ENCODE measurements around the gene TMF1. TPM values are rescaled to one million over a fixed set of nuclear protein-coding genes. Genes with fewer than 3 reads are reported as not detected.

TMF1 gene, protein sequence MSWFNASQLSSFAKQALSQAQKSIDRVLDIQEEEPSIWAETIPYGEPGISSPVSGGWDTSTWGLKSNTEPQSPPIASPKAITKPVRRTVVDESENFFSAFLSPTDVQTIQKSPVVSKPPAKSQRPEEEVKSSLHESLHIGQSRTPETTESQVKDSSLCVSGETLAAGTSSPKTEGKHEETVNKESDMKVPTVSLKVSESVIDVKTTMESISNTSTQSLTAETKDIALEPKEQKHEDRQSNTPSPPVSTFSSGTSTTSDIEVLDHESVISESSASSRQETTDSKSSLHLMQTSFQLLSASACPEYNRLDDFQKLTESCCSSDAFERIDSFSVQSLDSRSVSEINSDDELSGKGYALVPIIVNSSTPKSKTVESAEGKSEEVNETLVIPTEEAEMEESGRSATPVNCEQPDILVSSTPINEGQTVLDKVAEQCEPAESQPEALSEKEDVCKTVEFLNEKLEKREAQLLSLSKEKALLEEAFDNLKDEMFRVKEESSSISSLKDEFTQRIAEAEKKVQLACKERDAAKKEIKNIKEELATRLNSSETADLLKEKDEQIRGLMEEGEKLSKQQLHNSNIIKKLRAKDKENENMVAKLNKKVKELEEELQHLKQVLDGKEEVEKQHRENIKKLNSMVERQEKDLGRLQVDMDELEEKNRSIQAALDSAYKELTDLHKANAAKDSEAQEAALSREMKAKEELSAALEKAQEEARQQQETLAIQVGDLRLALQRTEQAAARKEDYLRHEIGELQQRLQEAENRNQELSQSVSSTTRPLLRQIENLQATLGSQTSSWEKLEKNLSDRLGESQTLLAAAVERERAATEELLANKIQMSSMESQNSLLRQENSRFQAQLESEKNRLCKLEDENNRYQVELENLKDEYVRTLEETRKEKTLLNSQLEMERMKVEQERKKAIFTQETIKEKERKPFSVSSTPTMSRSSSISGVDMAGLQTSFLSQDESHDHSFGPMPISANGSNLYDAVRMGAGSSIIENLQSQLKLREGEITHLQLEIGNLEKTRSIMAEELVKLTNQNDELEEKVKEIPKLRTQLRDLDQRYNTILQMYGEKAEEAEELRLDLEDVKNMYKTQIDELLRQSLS
- 10 to 100 TPM; 24.8 to 50.5 (median 40.1) TPM for total RNA-seq

DNA sequence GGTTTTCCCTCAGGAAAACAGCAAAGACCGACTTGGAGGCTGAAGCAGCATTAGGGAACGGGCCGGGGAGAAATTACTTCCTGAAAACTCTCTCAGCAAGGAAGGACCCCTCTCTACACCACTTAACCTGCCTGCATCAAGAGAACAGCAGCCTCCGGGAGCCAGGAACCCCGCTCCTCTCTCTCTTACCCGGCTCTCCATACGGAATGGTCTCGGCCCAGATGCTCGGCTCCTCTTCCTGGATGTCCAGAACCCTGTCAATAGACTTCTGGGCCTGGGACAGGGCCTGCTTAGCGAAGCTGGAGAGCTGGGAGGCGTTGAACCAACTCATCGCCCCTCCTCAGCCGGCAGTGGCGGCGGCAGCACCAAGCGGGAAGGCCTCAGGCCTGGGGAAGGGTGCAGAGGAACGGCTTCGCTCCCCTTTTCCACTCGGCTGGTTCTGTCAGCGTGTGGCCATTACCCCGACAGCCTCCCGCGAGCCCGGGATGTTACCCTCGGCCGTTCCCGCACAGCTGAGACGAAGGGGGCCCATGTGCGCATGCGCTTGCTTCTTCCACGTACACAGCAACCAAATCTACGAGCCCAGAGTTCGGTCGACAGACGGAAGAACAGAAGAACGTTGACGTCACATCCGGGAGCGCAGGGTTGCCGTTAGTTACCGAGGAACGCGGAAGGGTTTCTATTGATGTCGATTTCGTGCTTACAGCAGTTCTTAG, at the start of gene TMF1:
TMF1 (minus strand) TSS at position 578 of the 716 bp plus-strand sequence; CDS start at position 331, 247 bp downstream.
- Histone ChIP-seq H3K4me1 (replicated peaks in 1 of 2) (peaks cover 6 to 23% of the 10 kb centered on the region in 2 donors), H3K4me3 (peak within 1 kb of the TSS; percentile 65 to 94 (median 79)), H3K27ac (peak within 1 kb of the TSS; percentile 93 to 97)
- 0 to 2% (median 1%) methylated on average over 1 to 26 of the region's 45 CpGs; no CpG with 5 or more reads in 3 of the 10 experiments for WGBS, 10 experiments
- peak; percentile 88 to 97 (median 95) for ATAC-seq (replicated peaks in 6 of 8)
- in situ Hi-C loops (cut with MboI; ENCODE audit: low pct_unique_long_range_greater_than_20kb in 2 of 9, low sequenced_read_pairs in 9 of 9, unreplicated experiment in 9 of 9): no loop called here

- ATAC-seq (replicated peaks in 6 of 8): no peak
- 67 to 100% (median 86%) methylated on average over 1 to 4 of the region's 4 CpGs; no CpG with 5 or more reads in 1 of the 10 experiments for WGBS, 10 experiments
- in situ Hi-C loops (cut with MboI; ENCODE audit: low pct_unique_long_range_greater_than_20kb in 2 of 9, low sequenced_read_pairs in 9 of 9, unreplicated experiment in 9 of 9): no loop called here
- H3K27ac ChIP-seq: no peak overlapping the region
- H3K4me1 ChIP-seq (replicated peaks in 1 of 2): no peaks in the 10 kb centered on the region
- no peak overlapping the region for H3K4me3 ChIP-seq
Observed at GRCh38 chr3:69099576-69099975, 47.4 kb upstream of the TMF1 start.

- in situ Hi-C loops (cut with MboI; ENCODE audit: low pct_unique_long_range_greater_than_20kb in 2 of 9, low sequenced_read_pairs in 9 of 9, unreplicated experiment in 9 of 9): no loop called here
- Histone ChIP-seq H3K4me1 (replicated peaks in 1 of 2) (peaks cover 1 to 2% of the 10 kb centered on the region in 2 donors), H3K27ac (no peak overlapping the region), H3K4me3 (no peak overlapping the region)
- ATAC-seq (replicated peaks in 6 of 8): no peak
- WGBS, 10 experiments: 90 to 100% (median 100%) methylated on average over 1 to 9 of the region's 9 CpGs; no CpG with 5 or more reads in 1 of the 10 experiments
Observed at GRCh38 chr3:69097407-69098086, 45.4 kb upstream of the TMF1 start.

DNA sequence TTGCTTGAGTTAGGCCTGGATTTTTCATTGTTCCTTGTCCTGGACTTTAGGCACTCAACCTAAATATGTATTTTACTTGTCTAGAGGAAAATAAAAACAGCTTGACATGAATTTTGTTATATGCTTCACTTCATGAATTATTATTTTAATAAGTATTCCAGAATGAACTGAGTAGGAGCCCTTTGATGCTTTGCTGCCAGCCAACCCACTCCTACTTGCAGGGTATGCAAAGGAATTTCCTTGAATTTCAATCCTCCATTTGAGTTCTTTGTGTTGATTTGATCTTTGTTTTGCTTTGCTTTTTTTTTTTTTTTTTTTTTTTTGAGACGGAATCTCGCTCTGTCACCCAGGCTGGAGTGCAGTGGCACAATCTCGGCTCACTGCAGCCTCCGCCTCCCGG, 44.2 kb upstream of the TMF1 start:
- Histone ChIP-seq H3K27ac (no peak overlapping the region), H3K4me3 (no peak overlapping the region), H3K4me1 (replicated peaks in 1 of 2) (peaks cover 10 to 12% of the 10 kb centered on the region in 2 donors)
- ATAC-seq (replicated peaks in 6 of 8): no peak
- WGBS, 10 experiments: 60 to 100% (median 84%) methylated on average over 1 to 2 of the region's 5 CpGs; no CpG with 5 or more reads in 4 of the 10 experiments
- in situ Hi-C loops (cut with MboI; ENCODE audit: low pct_unique_long_range_greater_than_20kb in 2 of 9, low sequenced_read_pairs in 9 of 9, unreplicated experiment in 9 of 9): no loop called here

- peak in 3 of 8 experiments; percentile 47 to 83 (median 62) for ATAC-seq (replicated peaks in 6 of 8)
- in situ Hi-C loops (cut with MboI; ENCODE audit: low pct_unique_long_range_greater_than_20kb in 2 of 9, low sequenced_read_pairs in 9 of 9, unreplicated experiment in 9 of 9): no loop called here
- 71 to 100% (median 100%) methylated on average over 1 to 4 of the region's 5 CpGs; no CpG with 5 or more reads in 3 of the 10 experiments for WGBS, 10 experiments
- Histone ChIP-seq H3K4me3 (no peak overlapping the region), H3K4me1 (replicated peaks in 1 of 2) (peaks cover 10 to 12% of the 10 kb centered on the region in 2 donors), H3K27ac (no peak overlapping the region)
Observed at GRCh38 chr3:69095636-69096035, 43.5 kb upstream of the TMF1 start.

- no peak overlapping the region for H3K27ac ChIP-seq
- in situ Hi-C loops (cut with MboI; ENCODE audit: low pct_unique_long_range_greater_than_20kb in 2 of 9, low sequenced_read_pairs in 9 of 9, unreplicated experiment in 9 of 9): no loop called here
- ATAC-seq (replicated peaks in 6 of 8): no peak
- H3K4me1 ChIP-seq (replicated peaks in 1 of 2): peaks cover 14 to 17% of the 10 kb centered on the region in 2 donors
- 28 to 100% (median 85%) methylated on average over 1 to 8 of the region's 8 CpGs; no CpG with 5 or more reads in 1 of the 10 experiments for WGBS, 10 experiments
- no peak overlapping the region for H3K4me3 ChIP-seq
Observed at GRCh38 chr3:69094467-69095205, 42.5 kb upstream of the TMF1 start.

DNA sequence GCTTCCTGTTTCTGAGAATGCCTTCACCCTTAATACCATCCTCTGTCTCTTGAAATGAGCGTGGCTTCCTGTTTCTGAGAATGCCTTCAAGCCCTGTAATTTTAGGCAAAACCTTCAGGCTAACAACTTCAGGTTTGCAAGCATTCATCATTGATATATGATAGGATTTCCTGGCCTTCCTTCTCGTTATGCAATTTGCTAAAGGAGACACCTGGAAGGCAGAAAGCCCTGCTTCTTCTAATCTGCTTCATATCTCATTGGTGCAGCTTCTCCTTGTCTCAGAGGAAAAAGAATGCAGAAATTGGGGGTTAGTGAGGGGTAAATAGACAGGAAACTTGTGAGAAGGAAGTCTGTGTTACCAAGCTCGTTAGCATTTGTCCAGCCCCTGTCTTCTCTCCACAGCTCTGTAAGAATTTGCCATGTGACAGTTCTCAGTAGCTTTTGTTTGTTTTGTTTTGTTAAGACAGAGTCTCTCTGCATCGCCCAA, 39.9 kb upstream of the TMF1 start:
- H3K27ac ChIP-seq: peak overlapping the region in 1 of 2 donors; percentile 23
- peak in 7 of 8 experiments; percentile 7 to 92 (median 80) for ATAC-seq (replicated peaks in 6 of 8)
- 40 to 88% (median 66%) methylated on average over 1 to 4 of the region's 4 CpGs for WGBS, 10 experiments
- in situ Hi-C loops (cut with MboI; ENCODE audit: low pct_unique_long_range_greater_than_20kb in 2 of 9, low sequenced_read_pairs in 9 of 9, unreplicated experiment in 9 of 9): no loop called here
- H3K4me1 ChIP-seq (replicated peaks in 1 of 2): peaks cover 26 to 32% of the 10 kb centered on the region in 2 donors
- no peak overlapping the region for H3K4me3 ChIP-seq

DNA sequence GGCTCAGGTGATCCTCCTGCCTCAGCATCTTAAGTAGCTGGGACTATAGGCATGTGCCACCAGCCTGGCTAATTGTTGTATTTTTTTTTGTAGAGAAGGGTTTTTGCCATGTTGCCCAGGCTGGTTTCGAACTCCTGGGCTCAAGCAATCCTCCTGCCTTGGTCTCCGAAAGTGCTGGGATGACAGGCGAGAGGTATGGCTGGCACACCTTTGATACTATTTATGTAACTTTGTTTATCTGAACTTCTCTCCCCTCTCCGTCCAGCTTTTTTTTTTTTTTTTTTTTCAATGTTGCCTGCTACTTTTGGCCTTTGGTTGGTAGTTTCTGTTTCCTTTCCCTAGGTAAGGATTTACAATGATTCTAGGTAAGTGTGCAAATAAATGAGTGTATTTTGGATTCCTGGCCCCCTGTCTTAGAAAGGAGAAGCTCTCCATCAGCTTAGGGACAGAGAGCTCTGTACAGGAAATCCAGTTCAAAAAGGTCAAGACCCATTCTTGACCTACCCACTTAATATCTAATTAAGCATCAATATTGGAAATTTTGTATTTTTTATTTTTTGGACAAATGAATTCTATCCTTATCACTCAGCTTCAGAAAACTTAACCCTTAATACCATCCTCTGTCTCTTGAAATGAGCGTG, 39.4 kb upstream of the TMF1 start:
- Histone ChIP-seq H3K4me3 (no peak overlapping the region), H3K27ac (no peak overlapping the region), H3K4me1 (replicated peaks in 1 of 2) (peaks cover 31 to 37% of the 10 kb centered on the region in 2 donors)
- WGBS, 10 experiments: 65 to 100% (median 89%) methylated on average over 1 to 5 of the region's 5 CpGs
- in situ Hi-C loops (cut with MboI; ENCODE audit: low pct_unique_long_range_greater_than_20kb in 2 of 9, low sequenced_read_pairs in 9 of 9, unreplicated experiment in 9 of 9): no loop called here
- no peak for ATAC-seq (replicated peaks in 6 of 8)

DNA sequence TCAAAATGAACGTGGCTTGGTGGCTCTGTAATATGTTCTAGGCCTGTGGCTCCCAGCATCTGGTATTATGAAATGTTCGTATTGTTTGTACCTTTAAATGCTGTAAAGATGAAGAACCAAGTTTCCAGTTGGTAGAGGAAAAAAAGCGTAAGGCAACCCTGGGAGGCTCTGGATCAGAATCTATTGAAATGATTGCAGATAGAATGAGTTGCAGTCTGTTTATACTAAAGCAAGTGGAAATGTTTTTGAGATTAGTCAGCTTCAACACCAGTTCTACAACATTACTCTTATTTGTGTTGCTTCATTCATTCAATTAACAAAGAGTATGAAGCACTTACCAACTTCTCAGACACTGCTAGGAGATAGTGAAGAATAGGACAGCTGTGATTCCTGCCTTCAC, 37.9 kb upstream of the TMF1 start:
- Histone ChIP-seq H3K4me1 (replicated peaks in 1 of 2) (peaks cover 33 to 41% of the 10 kb centered on the region in 2 donors), H3K4me3 (no peak overlapping the region), H3K27ac (no peak overlapping the region)
- WGBS, 10 experiments: 10 to 100% (median 88%) methylated on average over 1 to 3 of the region's 3 CpGs
- in situ Hi-C loops (cut with MboI; ENCODE audit: low pct_unique_long_range_greater_than_20kb in 2 of 9, low sequenced_read_pairs in 9 of 9, unreplicated experiment in 9 of 9): no loop called here
- peak in 3 of 8 experiments; percentile 14 to 40 (median 25) for ATAC-seq (replicated peaks in 6 of 8)

DNA sequence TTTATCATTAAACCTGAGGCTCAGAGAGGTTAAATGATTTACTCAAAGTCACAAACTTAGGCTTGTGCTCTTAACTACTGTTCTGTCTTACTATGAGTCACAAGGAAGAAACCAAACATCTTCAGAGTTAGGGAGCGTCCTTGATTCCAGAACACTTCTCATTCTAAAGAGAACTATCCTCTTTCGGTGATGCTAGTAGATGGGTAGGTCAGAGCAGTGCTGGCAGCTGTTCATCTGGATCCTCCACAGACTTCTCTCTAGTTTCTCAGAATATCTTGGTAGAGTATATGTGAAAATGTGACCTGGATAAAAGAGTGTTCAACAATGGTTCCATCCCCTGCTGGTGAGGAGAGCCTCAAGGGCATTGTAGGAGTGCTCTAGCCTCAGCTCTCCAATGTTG, 35.9 kb upstream of the TMF1 start:
- peak in 1 of 8 experiments; percentile 1 for ATAC-seq (replicated peaks in 6 of 8)
- Histone ChIP-seq H3K27ac (no peak overlapping the region), H3K4me3 (no peak overlapping the region), H3K4me1 (replicated peaks in 1 of 2) (peaks cover 38 to 44% of the 10 kb centered on the region in 2 donors)
- in situ Hi-C loops (cut with MboI; ENCODE audit: low pct_unique_long_range_greater_than_20kb in 2 of 9, low sequenced_read_pairs in 9 of 9, unreplicated experiment in 9 of 9): no loop called here
- 0 to 94% (median 83%) methylated on average over 1 to 2 of the region's 2 CpGs; no CpG with 5 or more reads in 2 of the 10 experiments for WGBS, 10 experiments
